GM21786 (cell line): ENCODE measurements around the gene KLHL3.

Experiments used
- ATAC-seq: cut with Tn5 transposase; IDR thresholded peaks from one replicate; pipeline ENCODE4 v1.9.1; 2021; ENCODE audit not compliant: unreplicated experiment

The KLHL3 gene

DNA sequence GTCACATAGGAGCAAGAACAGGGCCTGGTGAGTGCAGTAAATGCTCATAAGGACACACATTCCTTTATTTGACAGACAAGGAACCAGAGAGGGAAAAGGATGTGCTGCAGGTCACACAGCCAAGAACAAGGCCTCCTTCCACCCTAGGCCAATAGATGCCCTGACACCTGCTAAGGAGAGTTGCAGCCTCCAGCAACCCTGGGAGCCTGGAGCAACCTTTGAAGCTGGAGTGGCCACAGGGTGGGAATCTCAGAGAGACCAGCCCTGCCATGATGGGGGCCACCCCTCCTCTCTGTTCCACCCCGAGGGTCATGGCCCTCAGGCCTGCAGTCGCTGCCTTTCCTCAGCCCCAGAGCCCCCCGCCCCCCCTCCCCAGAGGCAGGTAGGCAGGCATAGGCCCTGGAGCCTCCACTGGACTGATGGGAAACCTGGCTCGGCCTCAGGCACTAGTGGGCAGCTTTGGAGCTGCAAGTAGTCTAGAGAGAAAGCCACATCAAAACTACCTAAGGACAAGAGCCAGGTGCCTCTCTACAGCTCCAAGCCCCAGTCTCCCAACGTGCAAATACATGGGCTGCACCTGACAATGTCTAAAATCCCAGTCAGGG lies 120.6 kb downstream of the KLHL3 start:
- ATAC-seq = no peak

DNA sequence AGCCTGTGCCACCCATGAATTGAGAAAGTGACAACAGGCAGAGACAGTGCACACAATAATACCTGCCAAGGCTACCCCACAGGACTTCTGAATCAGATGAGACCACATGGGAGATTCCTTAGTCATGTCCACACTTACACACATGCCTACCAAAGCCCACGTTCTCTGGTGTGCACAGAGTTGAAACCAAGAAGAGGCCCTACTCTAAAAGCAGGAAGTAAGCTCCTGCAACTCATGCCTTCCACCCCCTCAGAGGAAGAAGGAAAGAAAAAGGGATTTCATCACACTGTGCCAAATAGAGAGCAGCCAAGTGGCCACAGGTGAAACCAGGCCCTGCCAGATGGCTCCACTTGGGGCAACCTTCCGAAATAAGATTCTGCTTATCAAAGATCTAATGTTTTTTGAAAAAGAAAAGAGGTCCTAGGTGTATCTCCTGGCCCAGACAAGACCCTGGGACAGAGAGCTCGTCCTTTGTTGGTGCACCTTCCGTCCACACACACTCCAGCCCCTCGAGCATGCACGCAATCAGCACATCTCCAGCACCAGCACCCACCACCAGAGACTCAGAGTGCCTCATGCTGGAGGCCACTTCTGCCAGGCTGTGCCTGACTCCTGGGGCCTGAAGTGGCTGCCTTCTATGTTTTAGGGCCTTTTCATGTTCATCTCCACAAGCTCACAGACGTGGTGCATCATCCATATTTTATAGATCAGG lies 122.2 kb downstream of the KLHL3 start:
- no peak for ATAC-seq

DNA sequence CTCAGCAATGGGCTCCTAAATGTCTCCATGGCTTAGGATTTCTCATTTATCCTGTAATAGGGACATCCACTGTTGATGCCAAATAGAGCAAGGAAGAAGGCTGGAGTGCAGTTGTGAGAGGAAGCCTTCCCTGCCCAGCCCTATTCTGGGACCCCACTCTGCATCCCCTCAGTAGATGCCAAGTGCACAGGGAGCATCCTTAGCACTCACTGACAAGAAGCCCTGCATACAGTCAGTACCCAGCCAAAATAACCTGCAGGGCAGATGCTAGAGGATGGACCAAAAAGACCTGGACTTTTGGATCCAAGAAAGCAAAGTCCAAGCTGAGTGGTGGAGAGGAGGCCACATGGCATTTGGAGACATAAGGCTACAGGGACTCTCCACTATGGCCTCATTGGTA lies 123.3 kb downstream of the KLHL3 start:
- ATAC-seq = no peak

DNA sequence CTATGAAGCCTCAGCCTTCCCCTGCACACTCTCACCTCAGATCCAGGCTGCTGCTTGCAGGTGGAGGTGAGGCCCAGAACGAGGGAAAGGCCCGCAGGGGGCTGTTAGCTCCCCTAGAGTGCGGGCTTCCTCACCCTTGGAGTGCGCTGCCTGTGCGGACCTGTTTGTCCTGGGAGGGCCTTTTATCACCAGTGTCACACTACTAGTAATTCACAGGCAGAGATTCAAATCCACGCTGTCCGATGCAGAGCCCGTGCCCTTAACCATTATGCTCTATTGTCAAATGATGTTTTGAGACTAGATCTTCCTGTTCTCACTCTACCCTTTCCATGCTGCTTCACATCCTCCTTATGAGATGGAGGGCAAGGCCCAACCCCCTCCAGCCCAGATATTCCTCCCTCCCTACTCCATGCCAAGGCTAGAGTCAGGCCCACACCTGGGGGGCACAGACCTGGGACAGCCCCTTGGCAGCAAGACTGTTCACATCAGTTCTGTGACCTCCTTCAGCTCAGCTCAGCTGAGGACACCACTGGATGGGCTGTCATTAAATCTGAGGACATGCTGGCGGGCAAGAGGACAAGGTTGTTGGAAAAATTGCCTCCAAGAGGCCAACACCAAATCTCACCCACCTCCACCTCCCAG lies 124.0 kb downstream of the KLHL3 start:
- no peak for ATAC-seq

DNA sequence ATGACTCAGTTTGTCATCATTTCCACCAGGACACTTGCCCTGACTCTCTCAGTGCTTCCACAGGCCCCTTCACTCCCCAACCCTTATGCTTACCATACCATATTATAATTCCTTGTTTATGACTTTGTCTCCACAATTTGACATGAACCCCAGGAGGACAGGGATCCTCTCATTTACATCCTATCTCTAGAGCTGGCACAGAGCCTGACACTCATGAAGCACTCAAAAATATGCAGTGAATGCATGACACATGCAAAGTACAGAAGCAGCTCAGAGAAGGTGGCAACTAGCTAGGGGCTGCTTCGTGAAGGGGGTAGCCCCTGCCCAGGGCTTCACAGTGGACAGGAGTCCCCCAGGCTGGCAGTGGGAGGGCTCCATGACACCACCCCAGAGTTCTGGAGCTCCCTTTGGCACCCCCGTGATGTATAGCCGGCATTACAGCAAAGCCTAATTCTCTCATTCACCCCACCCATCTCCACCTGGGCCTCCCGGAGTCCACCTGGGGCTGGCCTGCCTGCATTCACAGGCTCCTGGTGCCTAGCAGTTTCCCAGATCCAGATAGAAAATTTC lies 124.8 kb downstream of the KLHL3 start:
- no peak for ATAC-seq

DNA sequence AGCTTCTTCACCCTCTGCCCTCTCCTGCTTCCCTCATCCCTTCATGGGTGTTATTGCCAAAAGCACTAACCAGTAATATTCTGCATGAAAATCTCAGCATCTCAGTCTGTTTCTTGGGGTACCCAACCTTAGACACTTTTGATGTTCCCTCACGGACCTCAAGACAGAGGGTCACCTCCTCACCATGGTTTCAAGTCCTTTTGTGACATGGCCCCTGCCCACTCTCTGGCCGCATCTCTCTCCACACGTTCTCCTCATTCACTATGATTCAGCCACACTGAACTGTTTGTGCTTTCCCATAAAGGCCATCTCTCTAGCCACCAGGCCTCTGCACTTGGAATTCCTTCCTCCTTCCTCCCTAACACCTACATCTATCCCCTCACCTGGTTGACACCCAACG lies 125.3 kb downstream of the KLHL3 start:
- no peak for ATAC-seq

DNA sequence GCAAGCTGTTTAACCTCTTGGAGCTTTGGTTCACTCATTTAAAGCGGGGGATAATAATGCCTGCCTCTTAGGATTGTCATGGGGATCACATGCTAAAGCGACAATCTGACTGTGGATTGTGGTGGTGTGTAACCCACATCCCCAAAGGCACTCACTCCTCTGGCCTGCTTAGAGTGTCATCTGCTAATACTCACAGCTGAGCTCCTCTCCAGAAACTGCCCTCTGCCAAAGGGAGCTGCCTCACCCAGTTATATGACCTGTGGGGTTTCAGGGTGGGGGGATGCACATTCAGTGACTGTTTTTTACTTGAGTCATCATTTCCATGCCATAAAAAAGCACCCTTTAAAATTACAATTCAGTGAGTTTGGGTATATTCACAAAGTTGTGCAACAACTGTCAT lies 126.8 kb downstream of the KLHL3 start:
- no peak for ATAC-seq

DNA sequence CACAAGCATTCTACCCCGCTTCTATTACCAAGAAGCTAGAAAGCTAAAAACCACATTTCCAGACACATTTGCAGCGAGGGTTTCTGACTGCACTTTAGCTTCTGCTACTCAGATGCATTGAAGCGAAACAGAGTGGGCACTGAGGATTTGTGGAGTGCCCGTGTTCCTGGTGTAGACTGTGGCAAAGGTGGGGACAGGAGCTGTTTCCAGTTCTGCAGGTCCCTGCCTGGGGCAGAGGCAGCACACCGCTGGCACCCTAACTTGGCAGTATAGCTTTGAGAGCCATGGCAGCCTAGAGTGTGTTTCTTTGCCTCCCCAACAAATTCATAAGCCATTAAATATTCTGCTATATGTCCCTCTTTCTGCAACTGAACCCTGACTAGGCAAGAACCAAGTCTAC lies 128.1 kb downstream of the KLHL3 start:
- ATAC-seq = no peak

DNA sequence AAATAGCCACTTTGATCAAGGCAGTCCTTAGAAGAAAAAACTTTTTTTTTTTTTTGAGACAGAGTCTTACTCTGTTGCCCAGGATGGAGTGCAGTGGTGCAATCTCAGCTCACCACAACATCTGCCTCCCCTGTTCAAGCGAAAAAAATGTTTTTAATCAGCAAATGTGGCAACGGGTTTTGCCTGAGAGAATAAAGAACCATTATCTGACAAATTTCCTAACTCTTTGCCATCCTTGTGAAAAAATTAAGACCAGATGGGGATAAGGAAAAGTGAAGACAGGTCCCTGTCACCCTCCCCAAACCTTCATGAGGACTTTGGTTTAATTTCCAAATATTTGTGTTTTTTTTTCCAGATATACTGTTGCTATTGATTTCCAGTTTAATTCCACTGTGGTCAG lies 129.5 kb downstream of the KLHL3 start:
- ATAC-seq = no peak

DNA sequence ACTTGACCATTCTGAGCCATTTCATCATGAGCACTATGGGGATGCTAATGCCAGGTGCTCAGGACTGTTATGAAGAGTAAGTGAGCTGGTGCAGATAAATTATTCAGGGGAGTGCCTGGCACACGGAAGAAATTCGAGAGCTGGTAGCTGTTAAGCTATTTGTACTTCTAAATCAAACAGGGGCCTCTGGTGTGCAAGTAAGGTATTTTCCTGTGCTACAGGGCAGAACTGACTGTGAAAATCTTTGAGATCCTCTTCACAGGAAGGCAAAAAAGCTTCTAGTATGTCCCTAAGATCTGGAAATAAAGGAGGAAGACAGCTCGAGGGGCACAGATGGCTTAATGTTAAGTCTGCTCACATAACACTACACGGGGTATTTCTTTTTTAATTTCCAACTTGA lies 130.5 kb downstream of the KLHL3 start:
- no peak for ATAC-seq

DNA sequence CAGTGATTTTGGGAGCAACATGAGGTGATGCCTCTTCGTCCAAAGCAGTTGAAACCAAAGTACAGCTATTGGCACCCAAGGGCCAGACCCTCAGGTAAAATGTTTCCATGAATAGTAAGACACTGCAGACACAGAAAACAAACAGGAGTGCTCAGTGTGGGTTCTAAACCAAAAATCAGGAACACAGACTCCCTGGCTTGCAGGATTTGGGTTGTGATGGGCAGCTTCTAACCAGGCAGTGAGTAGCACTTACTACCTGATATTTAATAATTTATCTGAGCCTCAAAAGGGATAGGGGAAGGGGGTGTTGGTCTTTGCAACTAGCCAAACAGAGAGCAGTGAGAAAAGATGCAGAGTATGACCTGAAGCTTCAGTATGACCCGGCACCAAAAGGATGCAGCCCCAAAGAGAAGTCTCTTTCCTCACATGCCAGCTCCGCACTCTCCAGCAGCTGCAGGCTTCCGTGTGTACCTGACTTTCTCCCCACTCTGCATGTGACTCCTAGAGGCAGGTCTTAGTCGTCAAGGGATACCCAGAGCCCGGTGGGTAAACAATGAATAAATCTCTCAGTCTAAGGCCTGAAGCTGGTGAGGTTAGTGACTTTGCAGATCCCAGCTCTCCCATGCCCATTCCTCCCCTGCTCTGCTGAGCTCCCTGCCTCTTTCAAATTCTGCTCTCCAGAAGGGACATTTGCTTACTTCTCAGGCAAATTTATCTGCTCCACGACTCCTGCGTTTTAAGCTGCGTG lies 131.4 kb downstream of the KLHL3 start:
- no peak for ATAC-seq

DNA sequence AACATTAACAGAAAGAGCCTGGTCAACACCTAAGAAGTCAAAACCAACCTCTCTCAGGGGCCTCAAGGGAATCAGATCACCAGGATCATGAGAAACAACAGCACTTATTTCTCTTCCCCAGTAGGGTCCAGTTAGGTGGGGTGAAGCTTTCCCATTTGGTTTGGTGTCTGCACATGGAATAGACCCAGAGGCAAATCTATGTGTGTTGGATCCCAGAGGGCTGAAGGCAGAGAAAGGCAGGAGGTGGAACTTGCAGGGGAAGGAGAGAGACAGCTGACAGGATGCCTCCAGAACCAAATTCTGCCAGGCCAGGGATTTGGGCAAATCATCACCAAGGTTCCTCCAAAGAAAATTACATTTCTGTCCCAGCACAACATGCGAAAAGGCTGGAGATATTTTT lies 132.0 kb downstream of the KLHL3 start:
- no peak for ATAC-seq

DNA sequence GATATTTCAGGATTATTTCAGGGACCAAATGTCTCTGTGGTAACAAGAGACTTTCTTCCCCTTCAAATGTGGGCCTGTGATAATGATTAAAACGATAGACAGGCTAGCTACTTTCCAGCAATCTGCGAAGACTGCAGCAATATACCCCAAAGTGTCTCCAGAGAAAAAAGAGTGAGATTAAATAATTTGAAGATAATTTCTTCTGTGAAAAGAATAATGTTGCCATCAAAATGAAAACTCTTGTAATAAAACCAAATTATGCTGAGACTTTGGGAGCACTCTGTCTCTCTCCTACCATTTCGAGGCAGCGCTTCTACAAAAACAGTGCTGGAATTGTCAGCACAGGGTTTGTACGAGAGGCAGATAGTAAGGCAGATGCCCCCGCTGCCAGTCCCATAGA lies 132.5 kb downstream of the KLHL3 start:
- no peak for ATAC-seq

DNA sequence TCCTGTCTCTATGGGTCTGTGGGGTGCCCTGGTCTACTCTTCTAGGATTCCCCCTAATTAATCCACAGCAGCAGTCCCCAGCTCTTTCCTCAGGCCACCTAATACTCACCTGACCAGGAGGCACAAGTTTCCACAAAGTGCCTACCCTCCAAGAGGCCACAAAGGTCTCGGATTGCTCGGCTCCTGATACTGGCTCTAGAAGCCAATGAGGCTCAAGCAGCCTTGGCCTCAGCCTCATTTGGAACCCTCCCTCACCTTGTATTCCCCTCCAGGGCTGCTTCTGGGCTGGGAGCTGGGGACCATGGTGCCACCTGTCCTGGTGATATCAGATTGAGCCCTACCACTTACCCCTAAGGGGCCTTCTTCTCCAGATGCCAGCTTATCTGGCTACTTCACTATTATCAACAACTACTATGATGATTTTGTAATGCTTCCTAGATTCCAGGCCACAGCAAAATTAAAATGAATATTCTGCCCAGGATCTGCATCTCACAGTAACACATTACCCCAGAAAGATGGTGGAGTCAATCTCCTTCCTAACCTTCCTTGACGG lies 133.1 kb downstream of the KLHL3 start:
- no peak for ATAC-seq

DNA sequence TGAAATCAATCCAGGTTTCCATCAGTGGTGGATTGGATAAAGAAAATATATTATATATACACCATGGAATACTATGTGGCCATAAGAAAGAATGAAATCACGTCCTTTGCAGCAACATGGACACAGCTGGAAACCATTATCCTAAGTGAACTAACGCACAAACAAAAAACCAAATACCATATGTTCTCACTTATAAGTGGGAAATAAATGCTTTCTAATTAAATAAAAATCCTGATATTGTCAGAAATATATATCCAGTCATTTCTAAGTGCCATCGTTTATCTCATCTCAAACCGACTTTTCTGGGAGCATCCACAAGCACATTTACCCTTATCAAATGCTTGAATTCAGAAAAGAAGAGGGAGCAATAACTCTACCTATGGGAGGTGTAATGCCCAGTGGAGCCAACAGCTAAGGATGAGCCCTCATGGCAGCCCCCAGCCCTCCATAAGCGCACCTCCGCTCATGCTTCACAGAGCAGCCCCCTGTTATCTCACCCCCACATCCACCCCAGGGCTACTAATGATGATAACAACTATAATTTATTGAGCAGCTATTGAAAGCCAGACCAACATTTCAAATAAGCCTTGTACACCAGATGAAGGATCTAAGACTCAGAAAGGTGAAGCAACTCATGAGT lies 135.0 kb downstream of the KLHL3 start:
- no peak for ATAC-seq

DNA sequence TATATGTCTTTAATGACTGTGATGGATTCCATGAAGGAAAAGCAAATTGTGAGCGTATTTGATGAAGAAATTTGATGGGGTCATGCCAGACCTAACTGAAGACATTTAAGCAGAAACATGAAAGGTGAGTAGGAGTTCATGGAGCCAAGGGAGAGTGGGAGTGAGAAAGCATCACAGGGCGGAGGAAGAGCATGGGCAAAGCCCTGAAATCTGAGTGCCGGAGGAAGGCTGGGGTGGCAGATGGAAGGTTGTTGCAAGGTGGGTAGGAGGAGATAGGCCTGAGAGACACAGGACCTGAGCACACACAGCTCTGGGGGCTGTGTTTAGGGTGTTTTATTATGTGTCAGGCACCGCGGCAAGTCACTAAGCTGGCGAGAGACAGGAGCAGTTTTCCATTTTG lies 136.4 kb downstream of the KLHL3 start:
- no peak for ATAC-seq

DNA sequence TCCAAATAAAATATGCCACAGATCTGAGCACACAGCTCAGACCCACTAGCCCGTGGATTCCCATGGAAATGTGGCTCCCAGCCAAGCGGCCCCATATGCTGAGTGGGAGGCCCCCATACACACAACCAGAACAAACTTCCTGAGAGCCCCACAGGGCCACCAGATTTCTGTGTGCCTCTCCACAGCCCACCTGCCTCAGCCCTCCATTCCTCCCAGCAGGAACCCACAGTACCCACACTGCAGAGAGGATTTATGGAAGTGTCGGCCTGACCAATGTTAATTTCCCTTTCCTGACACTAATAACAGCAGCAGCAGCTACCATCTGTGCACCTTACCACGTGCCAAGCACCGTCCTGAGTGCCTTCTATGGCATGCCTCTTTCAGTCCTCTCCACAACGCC lies 137.5 kb downstream of the KLHL3 start:
- no peak for ATAC-seq

DNA sequence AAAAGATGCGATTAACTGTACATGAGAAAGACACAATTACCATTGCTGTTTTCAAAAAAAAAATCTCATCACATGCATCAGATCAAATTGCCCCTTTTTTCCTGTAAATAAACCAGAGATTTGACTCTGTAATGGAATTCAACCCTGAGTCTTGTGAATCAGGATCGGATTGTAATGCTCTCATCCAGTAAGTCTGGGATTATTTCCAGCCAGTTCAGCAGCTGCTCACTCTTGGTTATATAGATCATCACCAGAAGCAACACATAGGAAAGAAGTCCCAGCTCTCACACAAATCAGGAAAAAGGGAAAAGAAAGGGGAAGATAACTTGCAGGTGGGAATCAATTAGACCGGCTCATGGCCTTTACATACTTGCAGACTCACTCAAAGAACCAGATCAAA lies 138.9 kb downstream of the KLHL3 start:
- ATAC-seq = no peak

DNA sequence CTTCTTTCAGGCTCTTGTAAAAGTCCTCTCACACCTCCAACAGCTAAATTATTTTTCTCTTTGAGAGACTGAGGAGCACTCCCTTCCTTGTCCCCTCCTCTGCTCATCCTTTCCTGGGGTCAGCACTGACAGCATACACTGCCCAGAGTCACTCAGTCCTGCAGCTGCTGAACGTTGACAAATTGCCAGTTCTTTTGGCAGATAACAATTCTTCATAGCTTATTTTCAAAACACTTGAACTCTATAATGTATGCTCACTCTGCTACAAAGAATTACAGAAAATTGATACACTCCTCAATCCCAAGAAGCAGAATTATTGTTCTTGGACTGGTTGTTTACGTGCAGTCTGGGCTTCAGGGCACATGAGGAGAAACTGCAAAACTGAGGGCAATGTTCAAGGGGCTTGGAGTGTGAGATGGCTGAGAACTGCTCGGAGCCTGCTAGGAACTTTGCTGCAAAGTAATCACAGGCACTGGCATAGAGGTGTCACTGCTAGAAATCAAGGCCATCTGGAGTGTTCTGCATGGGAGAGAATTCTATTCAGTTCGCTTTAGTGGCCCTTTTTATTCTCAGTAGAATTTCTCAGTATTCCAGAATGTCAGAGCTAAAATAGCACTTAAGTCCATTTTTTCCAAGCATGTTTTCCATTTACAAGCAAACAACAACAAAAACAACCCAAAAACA lies 140.4 kb downstream of the KLHL3 start:
- no peak for ATAC-seq

DNA sequence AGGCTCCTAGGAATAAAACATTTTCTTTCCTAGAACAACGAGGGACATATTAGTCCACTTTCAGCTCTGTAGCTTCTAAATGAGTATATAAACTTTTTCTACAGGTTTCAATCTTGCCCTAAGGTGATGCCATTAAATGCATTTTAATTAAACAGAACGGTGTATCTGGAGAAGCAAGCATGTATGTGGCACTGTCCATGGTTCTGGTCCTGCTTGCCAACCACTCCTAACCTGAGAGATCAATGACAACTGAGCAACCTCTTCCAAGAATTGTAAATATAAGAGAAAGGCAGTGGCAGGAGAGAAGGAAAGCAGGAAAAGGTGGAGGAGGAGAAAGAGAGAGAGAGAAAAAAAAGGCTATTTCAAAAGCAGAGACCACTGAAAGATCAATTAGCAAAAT lies 141.2 kb downstream of the KLHL3 start:
- ATAC-seq = no peak
